ENCODE data around the gene MEGF9. TPM values are rescaled to one million over a fixed set of nuclear protein-coding genes. Genes with fewer than 3 reads are reported as not detected.

MEGF9 gene
- total RNA-seq, 2 experiments from 2014 or later, result 4.4 to 4.6 TPM

DNA sequence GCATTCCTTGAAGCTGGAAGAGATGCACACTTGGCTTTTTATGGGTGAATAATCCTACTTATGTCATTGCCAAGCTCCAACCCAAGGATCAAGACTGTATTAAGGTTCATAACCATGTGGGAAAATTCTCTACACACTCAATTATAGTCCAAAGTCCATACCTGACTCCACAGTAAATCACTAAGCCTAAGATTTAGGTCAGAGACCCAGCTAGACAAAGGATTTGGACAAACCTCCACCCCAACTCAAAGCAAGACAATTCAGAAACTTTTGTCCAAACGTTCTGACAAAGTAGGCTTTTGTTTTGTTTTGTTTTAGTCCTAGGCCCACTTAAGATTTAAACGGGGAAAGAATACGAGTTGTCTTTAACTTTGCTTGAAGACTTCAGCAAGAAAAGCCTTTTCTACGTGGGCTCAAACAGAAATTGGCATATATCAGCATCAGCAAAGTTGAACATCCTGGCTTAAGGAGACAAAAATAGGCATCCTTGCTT lies 1.7 kb downstream of the MEGF9 start:
- Mint-ChIP-seq H3K27me3 (no peaks in the 10 kb centered on the region), H3K36me3 (no peaks in the 10 kb centered on the region), H3K9me3 (no peaks in the 10 kb centered on the region), H3K4me1 (ENCODE audit: low read depth) (peaks cover 31% of the 10 kb centered on the region), H3K27ac (peak overlapping the region; percentile 40), H3K4me3 (peak overlapping the region; percentile 84)
- intact Hi-C loops (cut with micrococcal nuclease), result loop anchor here (1.0 kb wide), 1 partner anchor 18 kb away; no protein-coding TSS in a partner anchor
- no peak for DNase-seq
- CTCF ChIA-PET, result interaction anchor here (0.8 to 1.4 kb wide), 4 partner anchors 18 to 93 kb away, joined by 3 to 6 read pairs (median 4); no protein-coding TSS in a partner anchor
- POLR2A ChIA-PET, result interaction anchor here (0.9 kb wide), 1 partner anchor 85 kb away, joined by 3 read pairs; no protein-coding TSS in a partner anchor

- POLR2A ChIA-PET, result interaction anchor here (0.9 kb wide), 1 partner anchor 85 kb away, joined by 3 read pairs; no protein-coding TSS in a partner anchor
- Mint-ChIP-seq H3K27me3 (no peaks in the 10 kb centered on the region), H3K9me3 (no peaks in the 10 kb centered on the region), H3K4me1 (ENCODE audit: low read depth) (peaks cover 31% of the 10 kb centered on the region), H3K4me3 (peak overlapping the region; percentile 84), H3K36me3 (no peaks in the 10 kb centered on the region), H3K27ac (peak overlapping the region; percentile 40)
- intact Hi-C loops (cut with micrococcal nuclease), result loop anchor here (1.0 kb wide), 1 partner anchor 18 kb away; no protein-coding TSS in a partner anchor
- CTCF ChIA-PET, result interaction anchor here (0.6 to 1.4 kb wide), 4 partner anchors 19 to 179 kb away, joined by 3 to 6 read pairs (median 4); no protein-coding TSS in a partner anchor
- peak; percentile 39 for DNase-seq
These were observed 2.3 kb downstream of the MEGF9 start for GRCh38 chr9:120711841-120712538.

- H3K36me3 Mint-ChIP-seq, result no peaks in the 10 kb centered on the region
- POLR2A ChIA-PET, result no interaction called here
- H3K4me3 Mint-ChIP-seq, result no peak overlapping the region
- H3K27me3 Mint-ChIP-seq, result no peaks in the 10 kb centered on the region
- peaks cover 31% of the 10 kb centered on the region for H3K4me1 Mint-ChIP-seq (ENCODE audit: low read depth)
- DNase-seq, result no peak
- H3K9me3 Mint-ChIP-seq, result no peaks in the 10 kb centered on the region
- H3K27ac Mint-ChIP-seq, result no peak overlapping the region
- intact Hi-C loops (cut with micrococcal nuclease), result no loop called here
- CTCF ChIA-PET, result interaction anchor here (1.4 kb wide), 1 partner anchor 20 kb away, joined by 6 read pairs; no protein-coding TSS in a partner anchor
These were observed 2.9 kb downstream of the MEGF9 start for GRCh38 chr9:120711354-120711753.

- intact Hi-C loops (cut with micrococcal nuclease), result no loop called here
- Mint-ChIP-seq H3K4me3 (peak overlapping the region; percentile 64), H3K9me3 (no peaks in the 10 kb centered on the region), H3K27ac (peak overlapping the region; percentile 54), H3K27me3 (no peaks in the 10 kb centered on the region), H3K36me3 (no peaks in the 10 kb centered on the region), H3K4me1 (ENCODE audit: low read depth) (peaks cover 31% of the 10 kb centered on the region)
- peak; percentile 37 for DNase-seq
- CTCF ChIA-PET, result no interaction called here
- POLR2A ChIA-PET, result interaction anchor here (0.6 kb wide), 1 partner anchor 272 kb away, joined by 3 read pairs; no protein-coding TSS in a partner anchor
These were observed 3.9 kb downstream of the MEGF9 start for GRCh38 chr9:120710110-120710981.

- H3K27ac Mint-ChIP-seq, result no peak overlapping the region
- DNase-seq, result no peak
- H3K4me1 Mint-ChIP-seq (ENCODE audit: low read depth), result peaks cover 29% of the 10 kb centered on the region
- POLR2A ChIA-PET, result no interaction called here
- CTCF ChIA-PET, result interaction anchor here (0.9 to 1.4 kb wide), 2 partner anchors 47 to 89 kb away, joined by 3 to 5 read pairs; no protein-coding TSS in a partner anchor
- H3K36me3 Mint-ChIP-seq, result peaks cover 2% of the 10 kb centered on the region
- H3K9me3 Mint-ChIP-seq, result no peaks in the 10 kb centered on the region
- intact Hi-C loops (cut with micrococcal nuclease), result no loop called here
- no peak overlapping the region for H3K4me3 Mint-ChIP-seq
- H3K27me3 Mint-ChIP-seq, result no peaks in the 10 kb centered on the region
These were observed 5.6 kb downstream of the MEGF9 start for GRCh38 chr9:120708526-120709224.

DNA sequence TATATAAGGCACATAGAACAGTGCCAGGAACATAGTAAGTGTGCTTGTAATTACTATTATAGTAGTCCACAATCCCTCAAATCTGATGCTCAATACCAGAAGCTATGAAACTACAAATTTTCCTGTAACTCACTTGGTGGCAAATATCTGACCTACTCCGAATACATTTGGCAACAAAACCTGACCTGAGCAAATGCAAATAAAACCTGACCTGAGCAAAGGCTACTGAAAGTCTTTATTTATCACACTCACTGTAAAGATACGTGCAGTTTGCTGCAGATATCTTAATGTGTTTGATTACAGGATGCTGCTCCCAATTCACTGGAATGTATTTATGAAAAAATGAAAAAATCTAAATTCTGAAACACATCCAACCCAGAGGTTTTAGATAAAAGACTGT lies 7.1 kb downstream of the MEGF9 start:
- H3K4me1 Mint-ChIP-seq (ENCODE audit: low read depth), result peaks cover 18% of the 10 kb centered on the region
- no peak for DNase-seq
- intact Hi-C loops (cut with micrococcal nuclease), result no loop called here
- ChIA-PET POLR2A (no interaction called here), CTCF (interaction anchor here (1.5 kb wide), 1 partner anchor 353 kb away, joined by 3 read pairs; no protein-coding TSS in a partner anchor)
- H3K27me3 Mint-ChIP-seq, result no peaks in the 10 kb centered on the region
- no peak overlapping the region for H3K4me3 Mint-ChIP-seq
- no peaks in the 10 kb centered on the region for H3K9me3 Mint-ChIP-seq
- H3K36me3 Mint-ChIP-seq, result peaks cover 2% of the 10 kb centered on the region
- no peak overlapping the region for H3K27ac Mint-ChIP-seq

DNA sequence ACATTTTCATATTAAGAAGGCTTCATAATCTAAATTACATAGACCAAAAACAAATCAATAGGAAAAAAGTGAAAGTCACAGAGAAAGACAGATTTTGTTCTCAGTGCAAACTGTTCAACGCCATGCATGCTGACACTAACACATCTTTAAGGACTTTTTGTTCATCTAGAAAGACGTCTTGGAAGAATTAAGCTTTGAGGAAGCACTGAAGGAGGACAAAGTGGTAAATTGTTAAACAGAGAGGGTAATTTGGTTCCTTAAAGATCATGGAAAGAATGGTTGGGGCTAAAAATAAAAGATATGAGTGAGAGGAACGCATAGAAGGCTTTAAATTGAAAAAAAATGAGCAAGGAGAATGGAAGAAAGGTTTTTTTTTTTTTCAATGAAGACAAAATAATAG lies 9.1 kb downstream of the MEGF9 start:
- intact Hi-C loops (cut with micrococcal nuclease), result no loop called here

GRCh38 chr9:120702075-120702474 lies 12.2 kb downstream of the MEGF9 start:
- H3K9me3 Mint-ChIP-seq, result no peaks in the 10 kb centered on the region
- DNase-seq, result no peak
- H3K27me3 Mint-ChIP-seq, result no peaks in the 10 kb centered on the region
- intact Hi-C loops (cut with micrococcal nuclease), result no loop called here
- H3K4me3 Mint-ChIP-seq, result no peak overlapping the region
- peaks cover 2% of the 10 kb centered on the region for H3K36me3 Mint-ChIP-seq
- CTCF ChIA-PET, result interaction anchor here (1.3 kb wide), 1 partner anchor 82 kb away, joined by 3 read pairs; no protein-coding TSS in a partner anchor
- peaks cover 7% of the 10 kb centered on the region for H3K4me1 Mint-ChIP-seq (ENCODE audit: low read depth)
- POLR2A ChIA-PET, result no interaction called here
- no peak overlapping the region for H3K27ac Mint-ChIP-seq

More for the DNA sequence above, 9.1 kb downstream of the MEGF9 start:
- no peaks in the 10 kb centered on the region for H3K27me3 Mint-ChIP-seq
- H3K4me3 Mint-ChIP-seq, result no peak overlapping the region
- H3K4me1 Mint-ChIP-seq (ENCODE audit: low read depth), result peaks cover 2% of the 10 kb centered on the region
- ChIA-PET POLR2A (no interaction called here), CTCF (no interaction called here)
- H3K27ac Mint-ChIP-seq, result no peak overlapping the region
- peaks cover 2% of the 10 kb centered on the region for H3K36me3 Mint-ChIP-seq
- H3K9me3 Mint-ChIP-seq, result no peaks in the 10 kb centered on the region
- DNase-seq, result no peak

- Mint-ChIP-seq H3K4me3 (no peak overlapping the region), H3K27me3 (no peaks in the 10 kb centered on the region), H3K27ac (no peak overlapping the region), H3K4me1 (ENCODE audit: low read depth) (peaks cover 11% of the 10 kb centered on the region), H3K36me3 (peaks cover 2% of the 10 kb centered on the region), H3K9me3 (no peaks in the 10 kb centered on the region)
- DNase-seq, result no peak
- ChIA-PET CTCF (no interaction called here), POLR2A (no interaction called here)
- intact Hi-C loops (cut with micrococcal nuclease), result no loop called here
These were observed 13.0 kb downstream of the MEGF9 start for GRCh38 chr9:120701248-120701647.

DNA sequence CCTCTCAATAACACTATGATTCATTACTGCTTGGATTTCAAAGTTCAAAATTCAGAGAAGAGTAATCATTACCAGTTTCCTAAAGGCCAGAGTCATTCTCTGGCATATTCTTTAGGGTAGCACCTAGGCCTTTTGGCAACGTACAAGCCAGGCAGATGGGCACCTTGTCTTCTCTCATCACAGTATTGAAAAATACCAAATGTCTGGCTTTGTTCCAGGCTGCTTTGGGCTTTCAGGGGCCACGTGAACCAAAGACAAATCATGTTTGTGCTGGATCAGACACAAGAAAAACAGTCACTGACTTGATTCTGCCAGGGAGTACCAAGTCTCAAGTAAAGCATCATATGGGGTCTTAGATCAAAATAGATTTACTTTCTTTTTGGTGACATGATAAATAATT lies 15.5 kb downstream of the MEGF9 start:
- H3K4me1 Mint-ChIP-seq (ENCODE audit: low read depth), result peaks cover 22% of the 10 kb centered on the region
- DNase-seq, result no peak
- ChIA-PET POLR2A (no interaction called here), CTCF (interaction anchor here (0.6 to 0.8 kb wide), 2 partner anchors 44 to 139 kb away, joined by 3 read pairs; no protein-coding TSS in a partner anchor)
- no peak overlapping the region for H3K27ac Mint-ChIP-seq
- H3K36me3 Mint-ChIP-seq, result no peaks in the 10 kb centered on the region
- H3K4me3 Mint-ChIP-seq, result no peak overlapping the region
- intact Hi-C loops (cut with micrococcal nuclease), result no loop called here
- no peaks in the 10 kb centered on the region for H3K9me3 Mint-ChIP-seq
- H3K27me3 Mint-ChIP-seq, result no peaks in the 10 kb centered on the region

- Mint-ChIP-seq H3K9me3 (no peaks in the 10 kb centered on the region), H3K27ac (no peak overlapping the region), H3K4me3 (no peak overlapping the region), H3K36me3 (no peaks in the 10 kb centered on the region), H3K27me3 (no peaks in the 10 kb centered on the region), H3K4me1 (ENCODE audit: low read depth) (peaks cover 32% of the 10 kb centered on the region)
- POLR2A ChIA-PET, result no interaction called here
- intact Hi-C loops (cut with micrococcal nuclease), result no loop called here
- CTCF ChIA-PET, result no interaction called here
- DNase-seq, result no peak
These were observed 16.8 kb downstream of the MEGF9 start for GRCh38 chr9:120697448-120697847.

Data from activated CD4-positive, alpha-beta memory T cell treated with anti-CD3 and anti-CD28 coated beads for 36 hours (primary cell).